PC-3 (cell line): ENCODE results near the gene AGRP.

Experiments used
- EZH2 ChIP-seq: fragments of 300-600 bp; sonication (generic); IDR thresholded peaks from one replicate; pipeline ENCODE4 v1.6.1; 2017; ENCODE audit warnings: antibody characterized with exemption, mild to moderate bottlenecking, low read length; ENCODE audit not compliant: unreplicated experiment
- EZH2phosphoT487 ChIP-seq: fragments of 300-600 bp; sonication (generic); IDR thresholded peaks from 2 replicates; pipeline ENCODE4 v1.6.1; 2018; ENCODE audit warnings: mild to moderate bottlenecking, antibody characterized with exemption, low read length, borderline replicate concordance
- TF ChIP-seq, protein P1 (sequence below): fragments of 300-600 bp; sonication (generic); conservative IDR thresholded peaks from 2 replicates; pipeline ENCODE4 v1.5.1; 2017; ENCODE audit warnings: antibody characterized with exemption, low read depth, mild to moderate bottlenecking, low read length

DNA sequence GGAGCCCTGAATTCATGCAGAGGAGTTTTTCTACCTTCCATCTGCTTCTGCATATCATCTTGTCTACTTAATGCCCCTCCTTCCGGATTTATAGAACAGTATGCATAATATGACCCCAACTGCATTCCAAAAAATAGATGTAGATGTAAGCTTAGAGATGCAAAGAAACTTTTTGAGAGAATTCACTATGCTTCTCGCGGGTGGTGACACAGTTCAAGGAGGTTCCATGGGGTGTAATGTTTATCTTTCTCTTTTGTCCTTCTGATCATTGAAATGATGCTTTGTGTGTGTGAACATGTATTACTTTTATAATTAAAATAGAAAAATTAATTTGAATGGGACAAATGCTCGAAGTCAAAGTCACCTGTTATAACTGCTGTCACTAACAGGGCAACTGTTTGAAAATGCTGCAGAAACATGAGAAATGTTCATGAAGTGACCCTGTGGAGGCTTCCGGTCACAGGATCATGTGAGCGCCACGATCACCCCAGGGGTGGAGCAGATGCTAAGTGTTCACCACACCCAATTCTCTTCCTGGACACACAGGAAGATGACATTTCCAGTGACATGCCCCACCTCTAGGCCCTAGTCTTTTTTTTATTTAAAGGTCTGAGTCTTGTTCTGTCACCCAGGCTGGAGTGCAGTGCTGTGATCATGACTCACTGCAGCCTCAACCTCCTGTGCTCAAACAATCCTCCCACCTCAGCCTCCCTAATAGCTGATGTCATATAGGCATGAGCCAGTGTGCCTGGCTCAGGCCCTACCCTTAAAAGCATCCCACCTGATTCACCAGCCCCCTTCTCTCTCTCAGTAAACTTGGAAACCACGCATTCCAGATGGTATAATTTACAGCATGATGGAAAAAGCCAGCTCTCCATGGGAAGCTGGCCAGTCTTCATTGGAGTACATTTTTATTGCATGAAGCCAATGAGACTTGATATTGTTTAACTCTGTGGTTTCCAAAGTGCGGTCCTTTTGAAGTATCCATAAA lies 21.0 kb upstream of the AGRP start:
- TF ChIP-seq, protein P1, sequence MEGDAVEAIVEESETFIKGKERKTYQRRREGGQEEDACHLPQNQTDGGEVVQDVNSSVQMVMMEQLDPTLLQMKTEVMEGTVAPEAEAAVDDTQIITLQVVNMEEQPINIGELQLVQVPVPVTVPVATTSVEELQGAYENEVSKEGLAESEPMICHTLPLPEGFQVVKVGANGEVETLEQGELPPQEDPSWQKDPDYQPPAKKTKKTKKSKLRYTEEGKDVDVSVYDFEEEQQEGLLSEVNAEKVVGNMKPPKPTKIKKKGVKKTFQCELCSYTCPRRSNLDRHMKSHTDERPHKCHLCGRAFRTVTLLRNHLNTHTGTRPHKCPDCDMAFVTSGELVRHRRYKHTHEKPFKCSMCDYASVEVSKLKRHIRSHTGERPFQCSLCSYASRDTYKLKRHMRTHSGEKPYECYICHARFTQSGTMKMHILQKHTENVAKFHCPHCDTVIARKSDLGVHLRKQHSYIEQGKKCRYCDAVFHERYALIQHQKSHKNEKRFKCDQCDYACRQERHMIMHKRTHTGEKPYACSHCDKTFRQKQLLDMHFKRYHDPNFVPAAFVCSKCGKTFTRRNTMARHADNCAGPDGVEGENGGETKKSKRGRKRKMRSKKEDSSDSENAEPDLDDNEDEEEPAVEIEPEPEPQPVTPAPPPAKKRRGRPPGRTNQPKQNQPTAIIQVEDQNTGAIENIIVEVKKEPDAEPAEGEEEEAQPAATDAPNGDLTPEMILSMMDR: no peak
- no peak for TF ChIP-seq EZH2phosphoT487
- no peak for TF ChIP-seq EZH2
